ENCODE measurements around the gene CENPI. TPM values are rescaled to one million over a fixed set of nuclear protein-coding genes. Genes with fewer than 3 reads are reported as not detected.

CENPI gene
- total and polyA plus RNA-seq, 4 experiments from 2014 or later, result 0.44 to 0.96 (median 0.64) TPM; not detected in 1

DNA sequence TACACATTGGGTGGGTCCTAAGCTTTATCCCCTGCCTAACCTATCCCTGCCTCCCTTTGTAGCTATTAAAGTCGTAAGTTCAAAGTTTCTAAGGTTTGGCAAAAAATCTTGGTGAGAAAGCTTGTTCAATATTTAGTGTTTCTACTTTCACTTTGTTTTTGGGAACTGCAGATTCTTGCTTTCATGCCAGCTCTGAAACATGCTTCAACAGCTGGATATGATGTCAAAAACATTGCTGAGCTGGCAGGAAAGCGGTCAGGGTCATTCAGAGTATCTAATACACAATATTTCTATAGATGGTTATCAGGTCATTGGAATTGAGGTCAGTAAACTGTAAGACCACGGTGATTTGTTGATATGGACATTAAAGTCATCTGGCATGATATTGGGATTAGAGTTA lies 19.7 kb downstream of the CENPI start:
- intact Hi-C loops (cut with micrococcal nuclease), result no loop called here
- no peaks in the 10 kb centered on the region for H3K9me3 Mint-ChIP-seq
- no peak for DNase-seq
- Histone ChIP-seq H3K27ac (ENCODE audit: low read depth, low read length) (no peak overlapping the region), H3K4me3 (ENCODE audit: low read length in 2 of 2) (no peak overlapping the region), H3K27me3 (ENCODE audit: insufficient read depth, low read length) (no peaks in the 10 kb centered on the region), H3K9me3 (ENCODE audit: control insufficient read depth in 1 of 2, low read length in 2 of 2) (no peaks in the 10 kb centered on the region), H3K36me3 (ENCODE audit: insufficient read depth, low read length) (no peaks in the 10 kb centered on the region), H3K4me1 (ENCODE audit: insufficient read depth, low read length) (no peaks in the 10 kb centered on the region)
- ChIA-PET CTCF (ENCODE audit: partially characterized antibody) (no interaction called here), POLR2A (ENCODE audit: partially characterized antibody) (no interaction called here)
- H3K27me3 Mint-ChIP-seq, result no peaks in the 10 kb centered on the region
- no peak overlapping the region for H3K4me3 Mint-ChIP-seq
- H3K4me1 Mint-ChIP-seq, result no peaks in the 10 kb centered on the region
- no peaks in the 10 kb centered on the region for H3K36me3 Mint-ChIP-seq
- no peak overlapping the region for H3K27ac Mint-ChIP-seq

DNA sequence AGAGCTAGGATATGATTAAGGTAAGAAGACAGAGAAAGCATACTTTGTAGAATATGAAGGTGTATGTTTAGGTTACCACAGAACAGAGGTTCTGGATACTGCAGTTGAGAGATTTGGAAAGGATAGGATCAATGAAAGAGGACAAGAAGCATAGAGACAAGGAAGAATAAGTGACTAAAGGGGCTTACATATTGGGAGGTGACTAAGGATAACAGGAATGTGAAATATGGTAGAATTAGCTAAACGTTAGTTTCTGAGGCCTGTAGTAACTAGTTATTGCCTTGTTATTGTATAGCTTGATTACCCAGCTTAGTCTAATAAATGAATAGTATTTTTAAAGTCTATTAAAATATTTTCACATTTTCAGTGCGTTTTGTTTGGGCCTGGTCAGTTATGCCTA lies 38.2 kb downstream of the CENPI start:
- no peaks in the 10 kb centered on the region for H3K27me3 ChIP-seq (ENCODE audit: insufficient read depth, low read length)
- Mint-ChIP-seq H3K4me1 (no peaks in the 10 kb centered on the region), H3K27me3 (no peaks in the 10 kb centered on the region), H3K27ac (no peak overlapping the region), H3K9me3 (peaks cover 0 to 4% (median 0%) of the 10 kb centered on the region in 8 donors), H3K36me3 (no peaks in the 10 kb centered on the region), H3K4me3 (no peak overlapping the region)
- H3K4me1 ChIP-seq (ENCODE audit: insufficient read depth, low read length), result no peaks in the 10 kb centered on the region
- ChIA-PET CTCF (ENCODE audit: partially characterized antibody) (no interaction called here), POLR2A (ENCODE audit: partially characterized antibody) (no interaction called here)
- no peak overlapping the region for H3K27ac ChIP-seq (ENCODE audit: low read depth, low read length)
- H3K4me3 ChIP-seq (ENCODE audit: low read length in 2 of 2), result no peak overlapping the region
- no peaks in the 10 kb centered on the region for H3K36me3 ChIP-seq (ENCODE audit: insufficient read depth, low read length)
- intact Hi-C loops (cut with micrococcal nuclease), result no loop called here
- H3K9me3 ChIP-seq (ENCODE audit: control insufficient read depth in 1 of 2, low read length in 2 of 2), result no peaks in the 10 kb centered on the region
- no peak for DNase-seq

Other genes with a start within 250 kb of the CENPI start
- not detected for gene NOX1, start 223.8 kb upstream of the CENPI start, total RNA-seq
- gene NOX1, start 223.8 kb upstream of the CENPI start, polyA plus RNA-seq, result not detected
- under 1 TPM; 0.47 to 0.67 TPM for gene XKRX, start 169.3 kb upstream of the CENPI start, total RNA-seq
- gene XKRX, start 169.3 kb upstream of the CENPI start, polyA plus RNA-seq, result not detected
- gene ARL13A, start 128.5 kb upstream of the CENPI start, total RNA-seq, result not detected
- gene ARL13A, start 128.5 kb upstream of the CENPI start, polyA plus RNA-seq, result not detected
- 10 to 100 TPM; 44.1 to 52.5 TPM for gene TRMT2B, start 46.1 kb upstream of the CENPI start, total RNA-seq
- 10 to 100 TPM; 38.5 to 60.8 TPM for gene TRMT2B, start 46.1 kb upstream of the CENPI start, polyA plus RNA-seq
- gene TMEM35A, start 19.3 kb upstream of the CENPI start, total RNA-seq, result not detected
- not detected for gene TMEM35A, start 19.3 kb upstream of the CENPI start, polyA plus RNA-seq
- gene DRP2, start 121.6 kb downstream of the CENPI start, total RNA-seq, result under 1 TPM in 1 of 2 experiments, not detected in 1; 0.08 TPM
- gene DRP2, start 121.6 kb downstream of the CENPI start, polyA plus RNA-seq, result under 1 TPM in 1 of 2 donors, not detected in 1; 0.13 TPM
- not detected for gene TAF7L, start 193.1 kb downstream of the CENPI start, total RNA-seq
- not detected for gene TAF7L, start 193.1 kb downstream of the CENPI start, polyA plus RNA-seq